Gastrocnemius medialis (tissue), 4 donors: ENCODE results near the gene HSD17B3.

Source experiments
- POLR2A ChIP-seq, 2 donors: fragments of 450-650 bp; IDR thresholded peaks; one replicate each; pipeline ENCODE4 v1.6.1; 2017; ENCODE audit warnings: antibody characterized with exemption in 2 of 2, mild to moderate bottlenecking in 2 of 2, moderate library complexity in 2 of 2
- TF ChIP-seq, protein P1 (sequence below), 5 experiments: fragments of 450-650 bp in 3 of 5; fragments of 200-600 bp in 2 of 5; sonication (generic) in 2 of 5; IDR thresholded peaks in 4 of 5; conservative IDR thresholded peaks in 1 of 5; 1 replicate in 4 of 5; 2 replicates in 1 of 5; pipeline ENCODE4 v1.5.1; 2016 to 2019; ENCODE audit warnings: antibody characterized with exemption in 5 of 5, mild to moderate bottlenecking in 3 of 5, moderate library complexity in 3 of 5

DNA sequence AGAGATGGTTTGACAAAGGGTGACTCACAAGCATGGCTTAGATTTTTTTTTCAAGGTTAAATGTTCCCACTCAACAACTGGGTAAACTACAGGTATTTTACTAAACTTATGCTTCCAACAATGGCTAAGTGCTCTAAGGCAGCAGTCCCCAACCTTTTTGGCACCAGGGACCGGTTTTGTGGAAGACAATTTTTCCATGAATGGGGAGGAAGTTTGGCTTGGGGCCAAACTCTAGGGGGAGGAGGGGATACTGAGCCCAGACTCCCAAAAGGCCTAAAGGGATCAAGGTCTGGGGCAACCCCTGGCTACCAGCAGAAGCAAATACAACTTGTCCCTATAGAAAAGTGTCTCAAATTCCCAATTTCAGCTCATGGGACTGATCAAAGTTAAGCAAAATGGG lies 32.0 kb upstream of the HSD17B3 start:
- TF ChIP-seq, protein P1, sequence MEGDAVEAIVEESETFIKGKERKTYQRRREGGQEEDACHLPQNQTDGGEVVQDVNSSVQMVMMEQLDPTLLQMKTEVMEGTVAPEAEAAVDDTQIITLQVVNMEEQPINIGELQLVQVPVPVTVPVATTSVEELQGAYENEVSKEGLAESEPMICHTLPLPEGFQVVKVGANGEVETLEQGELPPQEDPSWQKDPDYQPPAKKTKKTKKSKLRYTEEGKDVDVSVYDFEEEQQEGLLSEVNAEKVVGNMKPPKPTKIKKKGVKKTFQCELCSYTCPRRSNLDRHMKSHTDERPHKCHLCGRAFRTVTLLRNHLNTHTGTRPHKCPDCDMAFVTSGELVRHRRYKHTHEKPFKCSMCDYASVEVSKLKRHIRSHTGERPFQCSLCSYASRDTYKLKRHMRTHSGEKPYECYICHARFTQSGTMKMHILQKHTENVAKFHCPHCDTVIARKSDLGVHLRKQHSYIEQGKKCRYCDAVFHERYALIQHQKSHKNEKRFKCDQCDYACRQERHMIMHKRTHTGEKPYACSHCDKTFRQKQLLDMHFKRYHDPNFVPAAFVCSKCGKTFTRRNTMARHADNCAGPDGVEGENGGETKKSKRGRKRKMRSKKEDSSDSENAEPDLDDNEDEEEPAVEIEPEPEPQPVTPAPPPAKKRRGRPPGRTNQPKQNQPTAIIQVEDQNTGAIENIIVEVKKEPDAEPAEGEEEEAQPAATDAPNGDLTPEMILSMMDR (IDR thresholded peaks at IDR 0.05 in 4 of 5, conservative IDR thresholded peaks at IDR 0.05 in 1 of 5), result no peak
- no peak for TF ChIP-seq POLR2A (IDR thresholded peaks at IDR 0.05)
